GM23248 (cell line): ENCODE results near the gene SGK1.

Experiments used
- EZH2 ChIP-seq: fragments of 200-600 bp; sonication (generic); IDR thresholded peaks from 2 replicates; pipeline ENCODE4 v1.6.1; 2018; ENCODE audit warnings: antibody characterized with exemption, mild to moderate bottlenecking; ENCODE audit not compliant: insufficient read depth, poor library complexity, severe bottlenecking
- EZH2phosphoT487 ChIP-seq: fragments of 200-600 bp; sonication (generic); IDR thresholded peaks from 2 replicates; pipeline ENCODE4 v1.6.1; 2018; ENCODE audit warnings: antibody characterized with exemption, moderate library complexity, mild to moderate bottlenecking, low read depth; ENCODE audit not compliant: insufficient read depth

GRCh38 chr6:134345789-134346188, 27.9 kb upstream of the SGK1 start:
- TF ChIP-seq EZH2 = no peak
- TF ChIP-seq EZH2phosphoT487 = no peak
